RWPE2 (cell line): ENCODE results near the gene TTC38.
"Not testable (repeated sequence)": the region's sequence is repeated elsewhere in the genome, so short reads cannot be mapped to it uniquely, and the experiment has no call there.

Experiments used
- ATAC-seq: fragments of 200-7000 bp; cut with Tn5 transposase; 3 replicates; pipeline ENCODE4 v1.9.1; 2021; ENCODE audit warnings: low read depth
- DNase-seq: peaks from one replicate; pipeline ENCODE4 v3.0.0-alpha.2; 2020; ENCODE audit warnings: low spot score
- H3K27ac ChIP-seq: fragments of 450-650 bp; 2 replicates; pipeline ENCODE4 v1.5.1; 2017; ENCODE audit warnings: mild to moderate bottlenecking; ENCODE audit not compliant: poor library complexity, severe bottlenecking
- H3K27me3 ChIP-seq: fragments of 250-450 bp; sonication (Bioruptor Pico); 2 replicates; pipeline ENCODE4 v1.5.1; 2021; ENCODE audit warnings: mild to moderate bottlenecking, moderate library complexity; ENCODE audit not compliant: insufficient read depth, poor library complexity, severe bottlenecking
- H3K36me3 ChIP-seq: fragments of 250-450 bp; sonication (Bioruptor Pico); 2 replicates; pipeline ENCODE4 v1.5.1; 2020; ENCODE audit warnings: low read depth, mild to moderate bottlenecking, moderate library complexity
- H3K4me1 ChIP-seq: fragments of 250-450 bp; sonication (Bioruptor Pico); 2 replicates; pipeline ENCODE4 v1.5.1; 2021; ENCODE audit warnings: mild to moderate bottlenecking, moderate library complexity; ENCODE audit not compliant: insufficient read depth, poor library complexity, severe bottlenecking
- H3K4me3 ChIP-seq: fragments of 250-450 bp; sonication (Bioruptor Pico); 2 replicates; pipeline ENCODE4 v1.5.1; 2021; ENCODE audit warnings: mild to moderate bottlenecking, moderate library complexity; ENCODE audit not compliant: severe bottlenecking
- H3K9me3 ChIP-seq: fragments of 250-450 bp; sonication (Bioruptor Pico); 2 replicates; pipeline ENCODE4 v1.5.1; 2021; ENCODE audit warnings: mild to moderate bottlenecking, moderate library complexity; ENCODE audit not compliant: severe bottlenecking
- TF ChIP-seq, protein P1 (sequence below): fragments of 450-650 bp; IDR thresholded peaks from one replicate; pipeline ENCODE4 v1.5.1; 2017; ENCODE audit warnings: mild to moderate bottlenecking, moderate library complexity; ENCODE audit not compliant: poor library complexity, severe bottlenecking

TTC38 gene

DNA sequence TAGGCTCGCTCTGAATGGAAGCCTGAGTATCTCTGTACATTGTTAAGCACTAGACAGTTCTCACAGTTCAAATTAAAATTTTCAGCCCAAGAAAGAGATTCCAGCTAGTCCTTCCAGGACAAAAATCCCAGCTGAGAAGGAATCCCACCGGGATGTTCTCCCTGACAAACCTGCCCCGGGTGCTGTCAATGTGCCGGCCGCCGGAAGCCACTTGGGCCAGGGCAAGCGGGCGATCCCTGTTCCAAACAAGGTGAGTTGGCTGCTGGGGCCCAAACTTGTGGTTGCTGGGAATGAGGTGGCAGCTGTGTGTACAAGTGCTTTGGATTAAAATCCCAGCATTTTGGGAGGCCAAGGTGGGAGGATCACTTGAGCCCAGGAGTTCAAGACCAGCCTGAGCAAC, 44.2 kb downstream of the TTC38 start:
- no peaks in the 10 kb centered on the region for H3K27me3 ChIP-seq
- TF ChIP-seq, protein P1, sequence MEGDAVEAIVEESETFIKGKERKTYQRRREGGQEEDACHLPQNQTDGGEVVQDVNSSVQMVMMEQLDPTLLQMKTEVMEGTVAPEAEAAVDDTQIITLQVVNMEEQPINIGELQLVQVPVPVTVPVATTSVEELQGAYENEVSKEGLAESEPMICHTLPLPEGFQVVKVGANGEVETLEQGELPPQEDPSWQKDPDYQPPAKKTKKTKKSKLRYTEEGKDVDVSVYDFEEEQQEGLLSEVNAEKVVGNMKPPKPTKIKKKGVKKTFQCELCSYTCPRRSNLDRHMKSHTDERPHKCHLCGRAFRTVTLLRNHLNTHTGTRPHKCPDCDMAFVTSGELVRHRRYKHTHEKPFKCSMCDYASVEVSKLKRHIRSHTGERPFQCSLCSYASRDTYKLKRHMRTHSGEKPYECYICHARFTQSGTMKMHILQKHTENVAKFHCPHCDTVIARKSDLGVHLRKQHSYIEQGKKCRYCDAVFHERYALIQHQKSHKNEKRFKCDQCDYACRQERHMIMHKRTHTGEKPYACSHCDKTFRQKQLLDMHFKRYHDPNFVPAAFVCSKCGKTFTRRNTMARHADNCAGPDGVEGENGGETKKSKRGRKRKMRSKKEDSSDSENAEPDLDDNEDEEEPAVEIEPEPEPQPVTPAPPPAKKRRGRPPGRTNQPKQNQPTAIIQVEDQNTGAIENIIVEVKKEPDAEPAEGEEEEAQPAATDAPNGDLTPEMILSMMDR, result no peak
- no peak overlapping the region for H3K4me3 ChIP-seq
- H3K27ac ChIP-seq, result no peak overlapping the region
- H3K4me1 ChIP-seq, result no peaks in the 10 kb centered on the region
- H3K9me3 ChIP-seq, result no peaks in the 10 kb centered on the region
- H3K36me3 ChIP-seq, result peaks cover 75% of the 10 kb centered on the region
- DNase-seq (no peak), ATAC-seq (no peak)

DNA sequence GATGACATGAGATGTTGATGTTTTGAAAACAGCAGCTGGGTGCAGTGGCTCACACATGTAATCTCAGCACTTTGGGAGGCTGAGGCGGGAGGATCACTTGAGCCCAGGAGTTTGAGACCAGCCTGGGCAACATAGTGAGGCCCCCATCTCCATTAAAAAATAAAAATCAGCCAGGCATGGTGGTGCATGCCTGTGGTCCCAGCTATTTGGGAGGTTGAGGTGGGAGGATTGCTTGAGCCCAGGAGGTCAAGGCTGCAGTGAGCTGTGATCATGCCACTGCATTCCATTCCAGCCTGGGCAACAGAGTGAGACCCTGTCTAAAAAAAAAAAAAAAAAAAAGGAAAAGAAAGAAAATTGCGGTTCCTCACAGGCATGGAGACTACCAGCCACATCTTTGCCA, 45.0 kb downstream of the TTC38 start:
- H3K27me3 ChIP-seq, H3K4me3 ChIP-seq, ATAC-seq, DNase-seq, H3K9me3 ChIP-seq, H3K4me1 ChIP-seq, H3K27ac ChIP-seq: not testable (repeated sequence)
- peaks cover 79% of the 10 kb centered on the region for H3K36me3 ChIP-seq

DNA sequence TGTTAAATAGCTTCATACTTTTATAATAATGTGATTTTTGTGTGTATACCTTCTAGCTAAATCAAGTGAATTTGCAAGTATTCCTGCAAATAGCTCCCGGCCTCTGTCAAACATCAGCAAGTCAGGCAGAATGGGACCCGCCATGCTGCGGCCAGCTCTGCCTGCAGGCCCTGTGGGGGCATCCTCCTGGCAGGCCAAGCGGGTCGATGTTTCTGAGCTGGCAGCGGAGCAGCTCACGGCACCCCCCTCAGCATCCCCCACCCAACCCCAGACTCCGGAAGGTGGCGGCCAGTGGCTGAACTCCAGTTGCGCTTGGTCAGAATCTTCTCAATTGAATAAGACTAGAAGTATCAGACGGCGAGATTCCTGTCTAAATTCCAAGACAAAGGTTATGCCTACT, 48.2 kb downstream of the TTC38 start:
- ATAC-seq (no peak), DNase-seq (no peak)
- Histone ChIP-seq H3K4me1 (no peaks in the 10 kb centered on the region), H3K9me3 (no peaks in the 10 kb centered on the region), H3K27ac (no peak overlapping the region), H3K4me3 (no peak overlapping the region), H3K27me3 (no peaks in the 10 kb centered on the region), H3K36me3 (peaks cover 75% of the 10 kb centered on the region)
- TF ChIP-seq, protein P1, result no peak

DNA sequence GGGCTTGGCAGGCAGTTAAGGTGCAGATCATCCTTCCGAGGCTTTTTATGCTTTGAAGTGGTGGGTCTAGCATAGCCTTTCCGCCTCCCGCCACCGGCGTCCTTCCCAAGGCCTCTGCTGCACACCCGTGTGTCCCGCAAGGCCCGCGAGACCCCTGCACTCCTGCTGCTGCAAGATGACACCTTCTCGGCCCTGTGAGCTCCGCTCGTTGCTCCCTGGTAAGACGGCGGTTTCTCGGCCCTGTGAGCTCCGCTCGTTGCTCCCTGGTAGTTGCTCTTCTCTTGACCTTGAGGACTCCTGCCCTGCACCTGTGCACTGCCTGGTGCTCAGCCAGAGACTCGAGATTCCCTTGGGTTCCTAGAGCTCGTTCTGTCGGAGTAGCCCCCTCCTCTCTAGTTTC, 49.8 kb downstream of the TTC38 start:
- H3K27ac ChIP-seq, result no peak overlapping the region
- no peaks in the 10 kb centered on the region for H3K27me3 ChIP-seq
- H3K9me3 ChIP-seq, result no peaks in the 10 kb centered on the region
- DNase-seq, result no peak
- no peaks in the 10 kb centered on the region for H3K4me1 ChIP-seq
- H3K4me3 ChIP-seq, result no peak overlapping the region
- peaks cover 67% of the 10 kb centered on the region for H3K36me3 ChIP-seq
- TF ChIP-seq, protein P1, result no peak
- ATAC-seq, result no peak

DNA sequence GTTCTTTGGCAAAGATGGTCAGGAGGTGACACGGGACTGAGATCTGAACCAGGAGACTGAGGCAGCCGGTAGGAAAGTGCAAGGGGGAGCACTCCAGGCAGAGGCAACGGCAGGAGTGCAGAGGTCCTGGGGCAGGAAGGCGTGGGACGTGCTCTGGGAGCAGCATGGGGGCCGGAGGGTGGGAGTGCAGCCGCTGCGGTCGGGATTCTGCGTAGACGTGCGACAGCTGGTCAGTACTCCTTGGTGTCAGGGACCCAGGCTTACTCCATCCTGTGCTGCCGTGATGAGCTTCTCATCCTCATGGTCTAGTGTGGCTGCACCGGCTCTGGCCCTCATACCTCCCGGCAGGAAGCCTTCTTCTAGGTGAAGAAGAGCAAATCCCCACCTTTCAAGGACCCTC, 50.8 kb downstream of the TTC38 start:
- no peaks in the 10 kb centered on the region for H3K27me3 ChIP-seq
- H3K4me1 ChIP-seq, result no peaks in the 10 kb centered on the region
- peaks cover 63% of the 10 kb centered on the region for H3K36me3 ChIP-seq
- no peak overlapping the region for H3K27ac ChIP-seq
- ATAC-seq, result no peak
- TF ChIP-seq, protein P1, result no peak
- DNase-seq, result no peak
- no peaks in the 10 kb centered on the region for H3K9me3 ChIP-seq
- no peak overlapping the region for H3K4me3 ChIP-seq
